Ascending aorta (tissue), 2 donors: ENCODE data around the gene RBM22. TPM values are rescaled to one million over a fixed set of nuclear protein-coding genes. Genes with fewer than 3 reads are reported as not detected.

Experiments used
- DNase-seq, 2 donors: peaks; one replicate each; pipeline ENCODE4 v3.0.0-alpha.2; 2019; ENCODE audit warnings: low spot score in 2 of 2
- H3K27ac ChIP-seq, 2 donors: fragments of 200-600 bp; sonication (generic); one replicate each; pipeline ENCODE4 v1.5.1; 2016 to 2017; ENCODE audit warnings: mild to moderate bottlenecking in 1 of 2
- H3K27me3 ChIP-seq: fragments of 200-600 bp; sonication (generic); one replicate; pipeline ENCODE4 v1.5.1; 2017
- H3K36me3 ChIP-seq, 2 donors: fragments of 200-600 bp; sonication (generic); one replicate each; pipeline ENCODE4 v1.5.1; 2016
- H3K4me1 ChIP-seq, 2 donors: fragments of 200-600 bp; sonication (generic); one replicate each; pipeline ENCODE4 v1.5.1; 2016 to 2017; ENCODE audit warnings: mild to moderate bottlenecking in 1 of 2
- H3K4me3 ChIP-seq, 2 donors: fragments of 200-600 bp; sonication (generic); one replicate each; pipeline ENCODE4 v1.5.1; 2016 to 2017; ENCODE audit warnings: mild to moderate bottlenecking in 1 of 2
- H3K9me3 ChIP-seq, 2 donors: fragments of 200-600 bp; sonication (generic); one replicate each; pipeline ENCODE4 v1.5.1; 2016
- intact Hi-C: fragments of 100-400 bp; cut with DNase I; formaldehyde crosslinking; loops from one replicate; pipeline ENCODE4 v1.15.1; 2023
- total RNA-seq: library from RNA; depleted of rRNA; stranded (reverse); fragments of >200 nt; gene quantifications from one replicate; pipeline ENCODE4 v1.1.0, GENCODE V29; 2016
- TF ChIP-seq, protein P1 (sequence below), 3 experiments: fragments of 200-600 bp in 2 of 3; fragments of 450-650 bp in 1 of 3; sonication (generic) in 2 of 3; IDR thresholded peaks; one replicate each; pipeline ENCODE4 v1.5.1; 2016 to 2019; ENCODE audit warnings: antibody characterized with exemption in 3 of 3, mild to moderate bottlenecking in 1 of 3, moderate library complexity in 1 of 3

Gene RBM22
- total RNA-seq, 1 donor from 2014 or later: 45.3 TPM

DNA sequence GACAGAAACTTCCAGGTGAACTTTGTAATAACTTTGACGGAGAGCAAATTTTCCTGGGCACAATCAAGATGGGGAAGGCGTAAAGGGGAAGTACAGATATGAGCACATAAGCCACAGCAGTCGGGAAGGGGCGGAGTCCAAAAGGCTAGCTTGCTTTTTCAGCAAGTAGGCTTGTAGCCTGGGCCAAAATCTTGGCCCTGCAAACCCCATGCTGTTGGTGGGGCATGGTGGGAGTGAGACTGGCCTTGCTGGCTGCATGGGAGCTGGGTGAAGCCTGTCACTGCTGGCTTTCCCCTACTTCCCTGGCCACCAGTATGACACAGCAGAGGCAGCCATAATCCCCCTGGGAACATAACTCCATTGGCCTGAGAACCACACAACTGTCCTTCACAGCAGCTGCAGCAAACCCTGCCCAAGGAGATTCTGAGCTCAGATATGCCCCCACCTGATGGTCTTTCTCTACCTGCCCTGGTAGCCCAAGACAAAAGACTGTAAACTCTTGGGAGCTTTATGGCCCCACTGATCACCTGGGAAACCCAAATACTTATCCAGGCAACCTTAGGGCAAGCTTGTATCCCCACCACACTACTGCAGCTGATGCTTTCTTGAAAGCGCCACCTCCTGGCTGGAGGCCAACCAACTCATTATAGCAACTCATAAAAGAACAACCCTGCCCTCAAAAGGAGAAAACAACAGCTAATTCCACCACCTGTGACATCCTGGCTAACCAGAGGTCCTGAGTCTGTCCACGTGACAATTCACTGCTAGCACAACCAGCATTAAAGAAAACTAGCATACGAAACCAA is 33.9 kb upstream of the RBM22 start:
- H3K36me3 ChIP-seq: peaks cover 39 to 43% of the 10 kb centered on the region in 2 donors
- intact Hi-C loops: no loop called here
- H3K4me1 ChIP-seq: no peaks in the 10 kb centered on the region
- H3K27me3 ChIP-seq: no peaks in the 10 kb centered on the region
- no peak overlapping the region for H3K4me3 ChIP-seq
- peak overlapping the region in 1 of 2 donors; percentile 14 for H3K27ac ChIP-seq
- TF ChIP-seq, protein P1, sequence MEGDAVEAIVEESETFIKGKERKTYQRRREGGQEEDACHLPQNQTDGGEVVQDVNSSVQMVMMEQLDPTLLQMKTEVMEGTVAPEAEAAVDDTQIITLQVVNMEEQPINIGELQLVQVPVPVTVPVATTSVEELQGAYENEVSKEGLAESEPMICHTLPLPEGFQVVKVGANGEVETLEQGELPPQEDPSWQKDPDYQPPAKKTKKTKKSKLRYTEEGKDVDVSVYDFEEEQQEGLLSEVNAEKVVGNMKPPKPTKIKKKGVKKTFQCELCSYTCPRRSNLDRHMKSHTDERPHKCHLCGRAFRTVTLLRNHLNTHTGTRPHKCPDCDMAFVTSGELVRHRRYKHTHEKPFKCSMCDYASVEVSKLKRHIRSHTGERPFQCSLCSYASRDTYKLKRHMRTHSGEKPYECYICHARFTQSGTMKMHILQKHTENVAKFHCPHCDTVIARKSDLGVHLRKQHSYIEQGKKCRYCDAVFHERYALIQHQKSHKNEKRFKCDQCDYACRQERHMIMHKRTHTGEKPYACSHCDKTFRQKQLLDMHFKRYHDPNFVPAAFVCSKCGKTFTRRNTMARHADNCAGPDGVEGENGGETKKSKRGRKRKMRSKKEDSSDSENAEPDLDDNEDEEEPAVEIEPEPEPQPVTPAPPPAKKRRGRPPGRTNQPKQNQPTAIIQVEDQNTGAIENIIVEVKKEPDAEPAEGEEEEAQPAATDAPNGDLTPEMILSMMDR (IDR thresholded peaks at IDR 0.05): no peak
- DNase-seq: peak in 1 of 2 donors; percentile 71
- H3K9me3 ChIP-seq: no peaks in the 10 kb centered on the region

DNA sequence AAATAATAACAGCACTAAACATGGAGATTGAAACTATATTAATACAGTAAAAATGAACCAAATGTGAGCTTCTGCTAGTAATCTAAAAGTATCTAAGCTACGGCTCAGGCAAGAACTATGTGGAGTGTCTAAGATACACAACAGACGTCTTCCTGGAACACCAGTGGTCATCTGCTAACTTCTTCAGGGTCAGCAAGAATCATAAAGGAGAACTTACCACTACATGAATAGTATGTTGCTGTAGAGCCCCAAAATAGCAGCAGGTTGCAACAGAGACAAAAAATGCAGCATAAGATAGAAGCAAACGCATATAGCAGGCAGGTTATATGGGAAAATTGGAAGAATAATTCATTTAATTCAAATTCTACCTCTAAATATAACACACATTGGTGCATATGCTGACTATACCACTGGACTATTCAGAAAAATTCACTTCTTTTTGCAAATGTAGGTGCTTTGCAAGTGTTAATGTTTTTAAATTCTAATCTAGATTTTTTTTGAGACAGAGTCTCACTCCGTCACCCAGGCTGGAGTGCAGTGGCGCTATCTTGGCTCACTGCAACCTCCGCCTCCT is 30.9 kb upstream of the RBM22 start:
- Histone ChIP-seq H3K4me1 (no peaks in the 10 kb centered on the region), H3K4me3 (no peak overlapping the region), H3K27me3 (no peaks in the 10 kb centered on the region), H3K27ac (peak overlapping the region; percentile 2 to 43), H3K36me3 (peaks cover 52 to 68% of the 10 kb centered on the region in 2 donors), H3K9me3 (no peaks in the 10 kb centered on the region)
- intact Hi-C loops: no loop called here
- TF ChIP-seq, protein P1 (IDR thresholded peaks at IDR 0.05): no peak
- DNase-seq: no peak

DNA sequence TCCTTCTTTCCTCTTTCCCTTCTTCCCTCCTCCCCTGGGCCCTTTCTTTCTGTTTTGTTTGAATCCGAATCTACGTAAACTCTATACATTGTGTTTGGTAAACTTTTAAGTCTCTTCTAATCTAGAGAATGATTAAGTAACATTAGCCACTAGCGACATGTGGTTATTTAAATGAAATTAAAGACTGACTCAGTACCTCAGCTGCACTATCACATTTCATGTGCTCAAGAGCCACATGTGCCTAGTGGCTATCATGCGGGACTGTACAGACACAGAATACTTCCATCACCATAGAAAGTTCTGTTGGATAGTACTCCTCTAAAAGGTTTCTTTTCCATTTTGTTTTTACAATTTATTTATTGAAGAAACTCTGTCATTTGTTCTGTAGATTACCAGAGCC is 29.0 kb upstream of the RBM22 start:
- Histone ChIP-seq H3K27ac (no peak overlapping the region), H3K27me3 (no peaks in the 10 kb centered on the region), H3K9me3 (no peaks in the 10 kb centered on the region), H3K36me3 (peaks cover 50 to 77% of the 10 kb centered on the region in 2 donors), H3K4me1 (no peaks in the 10 kb centered on the region), H3K4me3 (no peak overlapping the region)
- intact Hi-C loops: no loop called here
- TF ChIP-seq, protein P1 (IDR thresholded peaks at IDR 0.05): no peak
- no peak for DNase-seq

DNA sequence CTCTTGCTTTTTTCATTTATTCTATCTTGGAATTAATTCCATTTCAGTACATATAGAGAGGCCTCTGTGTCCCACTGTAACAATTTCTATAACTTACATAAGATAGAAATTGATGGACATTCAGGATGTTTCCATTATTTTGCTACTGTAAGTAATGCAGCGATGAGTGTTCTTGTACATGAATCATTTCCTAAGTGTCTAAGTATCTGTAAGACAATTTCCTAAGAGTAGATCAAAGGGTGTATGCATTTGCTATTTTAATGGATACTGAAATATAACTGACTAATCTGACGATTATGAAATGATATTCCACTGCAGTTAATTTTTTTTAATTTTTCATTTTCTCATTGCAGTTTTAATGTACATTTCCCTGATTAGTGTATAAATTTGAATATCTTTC is 23.0 kb upstream of the RBM22 start:
- Histone ChIP-seq H3K27me3 (no peaks in the 10 kb centered on the region), H3K36me3 (peaks cover 44 to 92% of the 10 kb centered on the region in 2 donors), H3K4me3 (no peak overlapping the region), H3K27ac (no peak overlapping the region), H3K9me3 (no peaks in the 10 kb centered on the region), H3K4me1 (no peaks in the 10 kb centered on the region)
- intact Hi-C loops: no loop called here
- TF ChIP-seq, protein P1 (IDR thresholded peaks at IDR 0.05): no peak
- no peak for DNase-seq

DNA sequence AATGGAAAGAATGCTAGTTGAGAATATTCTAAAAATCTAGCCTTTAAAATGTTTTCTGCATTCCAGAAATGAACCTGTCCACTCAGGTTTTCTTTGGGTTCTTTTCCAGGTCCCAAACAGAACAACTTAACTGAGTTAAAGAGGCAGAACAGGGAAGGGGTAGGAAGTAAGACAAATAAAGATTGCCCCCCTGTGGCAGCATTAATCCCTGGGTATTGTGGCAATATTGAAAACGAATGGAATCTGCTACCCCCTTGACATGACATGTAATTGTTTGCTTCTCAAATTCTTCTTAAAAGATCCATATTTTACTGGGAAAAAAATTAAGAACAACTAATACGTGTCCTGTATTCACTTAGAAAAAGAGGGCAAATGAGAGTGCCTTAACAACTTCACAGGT is 9.3 kb upstream of the RBM22 start:
- Histone ChIP-seq H3K4me3 (no peak overlapping the region), H3K4me1 (no peaks in the 10 kb centered on the region), H3K27ac (no peak overlapping the region), H3K36me3 (peaks cover 40 to 70% of the 10 kb centered on the region in 2 donors), H3K27me3 (no peaks in the 10 kb centered on the region), H3K9me3 (no peaks in the 10 kb centered on the region)
- DNase-seq: no peak
- intact Hi-C loops: no loop called here
- TF ChIP-seq, protein P1 (IDR thresholded peaks at IDR 0.05): peak in 1 of 3 experiments; percentile 39
